GM18870 (cell line): ENCODE results near the gene SBSN.

Source experiments
- ATAC-seq: cut with Tn5 transposase; IDR thresholded peaks from one replicate; pipeline ENCODE4 v1.9.1; 2021; ENCODE audit warnings: moderate library complexity; ENCODE audit not compliant: unreplicated experiment

The SBSN gene

GRCh38 chr19:35555301-35556005 is 27.3 kb upstream of the SBSN start:
- no peak for ATAC-seq

- ATAC-seq: no peak
Measured at GRCh38 chr19:35554076-35554475, 26.0 kb upstream of the SBSN start.

- ATAC-seq: no peak
Measured at GRCh38 chr19:35553385-35554000, 25.4 kb upstream of the SBSN start.

GRCh38 chr19:35552534-35553384 is 24.6 kb upstream of the SBSN start:
- no peak for ATAC-seq

GRCh38 chr19:35551091-35551810 is 23.1 kb upstream of the SBSN start:
- no peak for ATAC-seq

- ATAC-seq: no peak
Measured at GRCh38 chr19:35549879-35550523, 21.9 kb upstream of the SBSN start.

- no peak for ATAC-seq
Measured at GRCh38 chr19:35549174-35549788, 21.2 kb upstream of the SBSN start.

- no peak for ATAC-seq
Measured at GRCh38 chr19:35546532-35546931, 18.4 kb upstream of the SBSN start.

GRCh38 chr19:35545855-35546381 is 17.8 kb upstream of the SBSN start:
- ATAC-seq: peak; percentile 32

- ATAC-seq: peak; percentile 60
Measured at GRCh38 chr19:35545001-35545854, 17.1 kb upstream of the SBSN start, which contains the start of gene TMEM147. TMEM147 (plus strand) TSS chr19:35545626; CDS start chr19:35545740, 114 bp downstream.

GRCh38 chr19:35544110-35544802 is 16.1 kb upstream of the SBSN start:
- ATAC-seq: no peak

- ATAC-seq: no peak
Measured at GRCh38 chr19:35543280-35544109, 15.4 kb upstream of the SBSN start.

- no peak for ATAC-seq
Measured at GRCh38 chr19:35542209-35542608, 14.1 kb upstream of the SBSN start.

- ATAC-seq: no peak
Measured at GRCh38 chr19:35540356-35540927, 12.3 kb upstream of the SBSN start.

- ATAC-seq: no peak
Measured at GRCh38 chr19:35539850-35540249, 11.7 kb upstream of the SBSN start.

GRCh38 chr19:35539314-35539713 is 11.2 kb upstream of the SBSN start:
- ATAC-seq: no peak

- ATAC-seq: no peak
Measured at GRCh38 chr19:35534803-35535480, 6.8 kb upstream of the SBSN start.
